Gastroesophageal sphincter (tissue), 4 donors: ENCODE results near the gene SNX13. TPM values are rescaled to one million over a fixed set of nuclear protein-coding genes. Genes with fewer than 3 reads are reported as not detected.

ENCODE experiments used
- ATAC-seq: fragments of 150-250 bp; one replicate; pipeline ENCODE4 v1.9.1; 2016; ENCODE audit warnings: mild to moderate bottlenecking, moderate library complexity
- H3K27ac ChIP-seq, 4 donors: fragments of 200-600 bp; sonication (generic) in 3 of 4; 1 replicate in 3 of 4; 2 replicates in 1 of 4; pipeline ENCODE4 v1.5.1; 2016 to 2019
- H3K27me3 ChIP-seq: fragments of 200-600 bp; sonication (generic); one replicate; pipeline ENCODE4 v1.5.1; 2019
- H3K36me3 ChIP-seq, 2 donors: fragments of 200-600 bp; sonication (generic); one replicate each; pipeline ENCODE4 v1.5.1; 2019; ENCODE audit warnings: control low read depth in 1 of 2
- H3K4me1 ChIP-seq, 3 donors: fragments of 200-600 bp; sonication (generic); 1 replicate in 2 of 3; 2 replicates in 1 of 3; pipeline ENCODE4 v1.5.1; 2016 to 2019; ENCODE audit warnings: control low read depth in 2 of 3
- H3K4me3 ChIP-seq, 2 donors: fragments of 200-600 bp; sonication (generic); one replicate each; pipeline ENCODE4 v1.5.1; 2019; ENCODE audit warnings: mild to moderate bottlenecking in 1 of 2, moderate library complexity in 1 of 2
- H3K9me3 ChIP-seq, 3 donors: fragments of 200-600 bp; sonication (generic); one replicate each; pipeline ENCODE4 v1.5.1; 2017 to 2019; ENCODE audit warnings: control low read depth in 2 of 3
- CTCF ChIP-seq, 4 experiments: fragments of 200-600 bp in 2 of 4; fragments of 450-650 bp in 2 of 4; sonication (generic) in 1 of 4; IDR thresholded peaks; one replicate each; pipeline ENCODE4 v1.5.1; 2017 to 2019; ENCODE audit warnings: antibody characterized with exemption in 4 of 4, mild to moderate bottlenecking in 2 of 4, moderate library complexity in 2 of 4
- EP300 ChIP-seq: sonication (generic); formaldehyde crosslinking; IDR thresholded peaks from one replicate; pipeline ENCODE4 v1.6.1; 2017; ENCODE audit warnings: antibody characterized with exemption, mild to moderate bottlenecking
- POLR2A ChIP-seq, 2 donors: fragments of 450-650 bp; IDR thresholded peaks; one replicate each; pipeline ENCODE4 v1.6.1; 2017; ENCODE audit warnings: antibody characterized with exemption in 2 of 2, mild to moderate bottlenecking in 2 of 2, moderate library complexity in 1 of 2
- POLR2AphosphoS5 ChIP-seq: sonication (generic); formaldehyde crosslinking; IDR thresholded peaks from one replicate; pipeline ENCODE4 v1.6.1; 2017; ENCODE audit warnings: antibody characterized with exemption
- WGBS, 2 donors: methylation state at CpG; one replicate each; pipeline ENCODE4 v1.1.5; 2018; ENCODE audit warnings: low coverage in 1 of 2; 5-methylcytosine and 5-hydroxymethylcytosine counted together
- total RNA-seq, 4 donors: library from RNA; depleted of rRNA; stranded (reverse); fragments of >200 nt; gene quantifications; one replicate each; pipeline ENCODE4 v1.1.0, GENCODE V29; 2016

The SNX13 gene
- total RNA-seq, 4 donors from 2014 or later: 39.2 to 99.3 (median 57.0) TPM

DNA sequence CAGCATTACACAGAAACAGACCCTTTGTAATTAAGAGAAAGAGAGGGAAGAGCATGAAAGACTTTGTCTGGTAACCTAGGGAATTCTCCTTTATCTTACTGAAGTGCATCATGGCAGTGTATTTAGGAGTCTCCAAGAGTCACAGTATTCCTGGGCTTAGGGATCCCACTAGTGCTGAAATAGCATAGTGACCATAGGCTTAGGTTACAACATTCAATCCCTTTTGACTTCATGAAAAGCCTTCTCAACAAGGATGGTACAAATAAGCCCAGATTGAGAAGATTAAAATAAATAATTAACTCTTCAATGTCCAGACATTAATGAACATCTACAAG is 76.5 kb downstream of the SNX13 start:
- Histone ChIP-seq H3K36me3 (peaks cover 4 to 84% of the 10 kb centered on the region in 2 donors), H3K9me3 (peaks cover 0 to 7% (median 0%) of the 10 kb centered on the region in 3 donors), H3K4me3 (no peak overlapping the region), H3K4me1 (no peaks in the 10 kb centered on the region), H3K27ac (no peak overlapping the region), H3K27me3 (no peaks in the 10 kb centered on the region)
- no peak for ATAC-seq
- TF ChIP-seq POLR2AphosphoS5 (no peak), CTCF (IDR thresholded peaks at IDR 0.05) (no peak), EP300 (no peak), POLR2A (IDR thresholded peaks at IDR 0.05) (no peak)

- Histone ChIP-seq H3K27ac (no peak overlapping the region), H3K27me3 (no peaks in the 10 kb centered on the region), H3K4me1 (no peaks in the 10 kb centered on the region), H3K9me3 (peaks cover 0 to 7% (median 0%) of the 10 kb centered on the region in 3 donors), H3K4me3 (no peak overlapping the region), H3K36me3 (peaks cover 4 to 79% of the 10 kb centered on the region in 2 donors)
- 82 to 100% methylated on average over 2 to 3 of the region's 7 CpGs for WGBS, 2 donors
- ATAC-seq: no peak
- TF ChIP-seq POLR2AphosphoS5: no peak
- no peak for TF ChIP-seq EP300
- no peak for TF ChIP-seq CTCF (IDR thresholded peaks at IDR 0.05)
- TF ChIP-seq POLR2A (IDR thresholded peaks at IDR 0.05): no peak
Observed at GRCh38 chr7:17863095-17863808, 77.0 kb downstream of the SNX13 start.

GRCh38 chr7:17856251-17856650 is 84.0 kb downstream of the SNX13 start:
- H3K4me3 ChIP-seq: no peak overlapping the region
- H3K4me1 ChIP-seq: no peaks in the 10 kb centered on the region
- no peaks in the 10 kb centered on the region for H3K27me3 ChIP-seq
- WGBS, 2 donors: 100% methylated on average over 1 of the region's 1 CpG; no CpG with 5 or more reads in 1 of the 2 donors
- H3K27ac ChIP-seq: no peak overlapping the region
- H3K9me3 ChIP-seq: peaks cover 0 to 16% (median 0%) of the 10 kb centered on the region in 3 donors
- peaks cover 0 to 61% of the 10 kb centered on the region in 2 donors for H3K36me3 ChIP-seq
- ATAC-seq: no peak
- TF ChIP-seq POLR2A (IDR thresholded peaks at IDR 0.05) (no peak), CTCF (IDR thresholded peaks at IDR 0.05) (no peak), EP300 (no peak), POLR2AphosphoS5 (no peak)

GRCh38 chr7:17855202-17855601 is 85.1 kb downstream of the SNX13 start:
- Histone ChIP-seq H3K4me3 (no peak overlapping the region), H3K27me3 (no peaks in the 10 kb centered on the region), H3K4me1 (no peaks in the 10 kb centered on the region), H3K36me3 (peaks cover 0 to 50% of the 10 kb centered on the region in 2 donors), H3K27ac (no peak overlapping the region), H3K9me3 (peaks cover 0 to 16% (median 0%) of the 10 kb centered on the region in 3 donors)
- no peak for ATAC-seq
- TF ChIP-seq POLR2AphosphoS5: no peak
- no peak for TF ChIP-seq EP300
- TF ChIP-seq POLR2A (IDR thresholded peaks at IDR 0.05): no peak
- TF ChIP-seq CTCF (IDR thresholded peaks at IDR 0.05): no peak
- WGBS, 2 donors: 71 to 100% methylated on average over 1 of the region's 1 CpG
